ENCODE measurements around the gene RALGAPA2.

The RALGAPA2 gene

DNA sequence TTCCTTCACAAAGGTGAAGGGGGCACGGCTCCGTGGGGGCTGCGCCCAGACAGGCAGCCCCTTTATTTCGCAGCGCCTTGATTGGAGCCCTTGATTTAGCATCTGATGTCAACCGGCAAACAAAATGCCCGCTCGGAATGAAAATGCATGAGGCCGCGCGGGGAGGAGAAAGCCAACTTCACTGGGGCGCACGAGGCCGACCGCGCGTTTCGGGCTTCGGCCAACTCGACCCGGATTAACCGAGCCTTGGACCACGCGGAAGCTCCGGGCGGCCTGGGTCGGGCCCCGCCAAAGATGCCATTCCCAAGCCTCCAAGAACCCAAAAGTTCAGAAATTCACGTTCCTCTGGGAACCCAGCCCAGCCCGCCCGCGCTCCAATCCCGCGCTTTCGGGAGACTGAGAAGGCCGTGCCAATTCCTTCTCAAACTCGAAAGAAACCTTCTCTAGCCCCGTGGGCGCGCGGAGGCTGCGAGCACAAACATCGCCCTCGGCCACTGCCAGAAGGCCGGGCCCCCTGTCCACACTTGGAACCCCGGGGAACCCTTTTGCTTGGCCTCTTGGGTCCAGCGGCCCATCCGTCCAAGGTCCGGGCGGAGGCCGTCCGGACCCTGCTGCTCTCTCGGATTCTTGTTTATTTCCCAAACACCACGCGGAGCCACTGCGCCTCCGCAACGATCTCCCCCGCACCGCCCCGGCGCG is 345.4 kb downstream of the RALGAPA2 start:
- no peak for ATAC-seq

DNA sequence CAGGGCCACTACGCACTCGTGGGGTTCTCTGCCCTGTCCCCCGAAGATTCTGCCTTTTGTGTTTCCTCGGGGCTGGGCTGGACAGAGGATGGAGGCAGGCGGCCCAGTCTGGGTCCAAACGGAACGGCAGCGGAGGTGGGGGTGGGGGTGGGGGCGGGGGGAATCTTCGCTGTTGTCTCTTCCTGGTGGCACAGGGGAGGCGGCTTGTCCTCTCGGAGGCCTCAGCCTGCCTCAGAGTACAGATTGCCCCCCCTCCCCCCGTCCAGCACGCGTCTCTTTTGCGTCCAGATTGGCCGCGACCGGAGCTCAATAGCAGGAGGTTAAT is 345.9 kb downstream of the RALGAPA2 start:
- no peak for ATAC-seq

More for the DNA sequence above, 345.4 kb downstream of the RALGAPA2 start:
- no peak for TF ChIP-seq TCF4 (CRISPR knock-in tag; IDR thresholded peaks at IDR 0.05; ENCODE audit: borderline replicate concordance)
- no peak for TF ChIP-seq OSR1 (CRISPR knock-in tag; IDR thresholded peaks at IDR 0.05)
- TF ChIP-seq, protein P1, sequence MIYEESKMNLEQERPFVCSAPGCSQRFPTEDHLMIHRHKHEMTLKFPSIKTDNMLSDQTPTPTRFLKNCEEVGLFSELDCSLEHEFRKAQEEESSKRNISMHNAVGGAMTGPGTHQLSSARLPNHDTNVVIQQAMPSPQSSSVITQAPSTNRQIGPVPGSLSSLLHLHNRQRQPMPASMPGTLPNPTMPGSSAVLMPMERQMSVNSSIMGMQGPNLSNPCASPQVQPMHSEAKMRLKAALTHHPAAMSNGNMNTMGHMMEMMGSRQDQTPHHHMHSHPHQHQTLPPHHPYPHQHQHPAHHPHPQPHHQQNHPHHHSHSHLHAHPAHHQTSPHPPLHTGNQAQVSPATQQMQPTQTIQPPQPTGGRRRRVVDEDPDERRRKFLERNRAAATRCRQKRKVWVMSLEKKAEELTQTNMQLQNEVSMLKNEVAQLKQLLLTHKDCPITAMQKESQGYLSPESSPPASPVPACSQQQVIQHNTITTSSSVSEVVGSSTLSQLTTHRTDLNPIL (CRISPR knock-in tag; IDR thresholded peaks at IDR 0.05; ENCODE audit: low read depth) = no peak
- no peak for TF ChIP-seq ESRRG (CRISPR knock-in tag; IDR thresholded peaks at IDR 0.05)
- TF ChIP-seq ZNF565 (CRISPR knock-in tag; conservative IDR thresholded peaks at IDR 0.05; ENCODE audit: low read depth) = no peak
- no peak for TF ChIP-seq SNAI2 (CRISPR knock-in tag; IDR thresholded peaks at IDR 0.05)
- TF ChIP-seq TOX (CRISPR knock-in tag; IDR thresholded peaks at IDR 0.05; ENCODE audit: borderline replicate concordance) = no peak
- TF ChIP-seq, protein P2, sequence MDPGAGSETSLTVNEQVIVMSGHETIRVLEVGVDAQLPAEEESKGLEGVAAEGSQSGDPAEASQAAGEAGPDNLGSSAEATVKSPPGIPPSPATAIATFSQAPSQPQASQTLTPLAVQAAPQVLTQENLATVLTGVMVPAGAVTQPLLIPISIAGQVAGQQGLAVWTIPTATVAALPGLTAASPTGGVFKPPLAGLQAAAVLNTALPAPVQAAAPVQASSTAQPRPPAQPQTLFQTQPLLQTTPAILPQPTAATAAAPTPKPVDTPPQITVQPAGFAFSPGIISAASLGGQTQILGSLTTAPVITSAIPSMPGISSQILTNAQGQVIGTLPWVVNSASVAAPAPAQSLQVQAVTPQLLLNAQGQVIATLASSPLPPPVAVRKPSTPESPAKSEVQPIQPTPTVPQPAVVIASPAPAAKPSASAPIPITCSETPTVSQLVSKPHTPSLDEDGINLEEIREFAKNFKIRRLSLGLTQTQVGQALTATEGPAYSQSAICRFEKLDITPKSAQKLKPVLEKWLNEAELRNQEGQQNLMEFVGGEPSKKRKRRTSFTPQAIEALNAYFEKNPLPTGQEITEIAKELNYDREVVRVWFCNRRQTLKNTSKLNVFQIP (CRISPR knock-in tag; IDR thresholded peaks at IDR 0.05; ENCODE audit: borderline replicate concordance, low read depth) = no peak

DNA sequence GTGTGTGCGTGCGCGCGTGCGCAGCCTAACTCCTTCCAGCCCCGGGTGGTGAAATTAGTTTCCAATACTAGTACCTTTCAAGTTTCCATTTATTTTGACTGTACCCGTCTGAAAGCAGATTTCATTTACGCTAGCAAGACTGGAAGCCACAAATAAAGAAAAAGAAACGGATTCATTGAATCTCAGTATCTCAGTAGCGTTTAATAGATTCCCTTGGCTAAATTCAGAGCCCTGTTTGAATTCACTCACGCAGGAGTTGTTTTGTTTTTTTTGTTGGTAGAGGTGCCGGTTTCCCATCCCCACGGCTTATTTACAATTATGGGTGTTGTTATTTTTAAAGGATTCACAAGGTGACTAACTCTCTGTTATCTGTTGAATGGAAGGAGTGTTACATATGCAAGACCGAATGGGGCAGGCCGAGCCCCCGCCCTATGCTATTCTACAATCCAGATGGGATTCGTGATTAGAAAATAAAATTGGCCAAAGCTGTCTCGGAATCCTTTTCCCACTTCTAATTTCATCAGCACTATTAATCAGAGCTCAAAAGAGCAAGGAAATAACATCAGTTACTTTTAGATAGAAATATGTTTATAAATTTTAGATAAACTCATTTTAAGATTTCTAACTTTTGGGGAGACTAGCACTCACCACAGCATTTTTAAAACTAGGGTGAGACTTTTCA is 346.8 kb downstream of the RALGAPA2 start:
- no peak for TF ChIP-seq PPARA (CRISPR knock-in tag; IDR thresholded peaks at IDR 0.05; ENCODE audit: borderline replicate concordance)
- TF ChIP-seq ZC3H10 (CRISPR knock-in tag; IDR thresholded peaks at IDR 0.05) = no peak
- TF ChIP-seq, protein P3, sequence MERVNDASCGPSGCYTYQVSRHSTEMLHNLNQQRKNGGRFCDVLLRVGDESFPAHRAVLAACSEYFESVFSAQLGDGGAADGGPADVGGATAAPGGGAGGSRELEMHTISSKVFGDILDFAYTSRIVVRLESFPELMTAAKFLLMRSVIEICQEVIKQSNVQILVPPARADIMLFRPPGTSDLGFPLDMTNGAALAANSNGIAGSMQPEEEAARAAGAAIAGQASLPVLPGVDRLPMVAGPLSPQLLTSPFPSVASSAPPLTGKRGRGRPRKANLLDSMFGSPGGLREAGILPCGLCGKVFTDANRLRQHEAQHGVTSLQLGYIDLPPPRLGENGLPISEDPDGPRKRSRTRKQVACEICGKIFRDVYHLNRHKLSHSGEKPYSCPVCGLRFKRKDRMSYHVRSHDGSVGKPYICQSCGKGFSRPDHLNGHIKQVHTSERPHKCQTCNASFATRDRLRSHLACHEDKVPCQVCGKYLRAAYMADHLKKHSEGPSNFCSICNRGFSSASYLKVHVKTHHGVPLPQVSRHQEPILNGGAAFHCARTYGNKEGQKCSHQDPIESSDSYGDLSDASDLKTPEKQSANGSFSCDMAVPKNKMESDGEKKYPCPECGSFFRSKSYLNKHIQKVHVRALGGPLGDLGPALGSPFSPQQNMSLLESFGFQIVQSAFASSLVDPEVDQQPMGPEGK (CRISPR knock-in tag; IDR thresholded peaks at IDR 0.05; ENCODE audit: borderline replicate concordance) = no peak
- TF ChIP-seq GLIS3 (CRISPR knock-in tag; IDR thresholded peaks at IDR 0.05) = no peak
- no peak for TF ChIP-seq ZNF8 (CRISPR knock-in tag; IDR thresholded peaks at IDR 0.05)
- no peak for TF ChIP-seq CSDC2 (CRISPR knock-in tag; IDR thresholded peaks at IDR 0.05)
- TF ChIP-seq, protein P4, sequence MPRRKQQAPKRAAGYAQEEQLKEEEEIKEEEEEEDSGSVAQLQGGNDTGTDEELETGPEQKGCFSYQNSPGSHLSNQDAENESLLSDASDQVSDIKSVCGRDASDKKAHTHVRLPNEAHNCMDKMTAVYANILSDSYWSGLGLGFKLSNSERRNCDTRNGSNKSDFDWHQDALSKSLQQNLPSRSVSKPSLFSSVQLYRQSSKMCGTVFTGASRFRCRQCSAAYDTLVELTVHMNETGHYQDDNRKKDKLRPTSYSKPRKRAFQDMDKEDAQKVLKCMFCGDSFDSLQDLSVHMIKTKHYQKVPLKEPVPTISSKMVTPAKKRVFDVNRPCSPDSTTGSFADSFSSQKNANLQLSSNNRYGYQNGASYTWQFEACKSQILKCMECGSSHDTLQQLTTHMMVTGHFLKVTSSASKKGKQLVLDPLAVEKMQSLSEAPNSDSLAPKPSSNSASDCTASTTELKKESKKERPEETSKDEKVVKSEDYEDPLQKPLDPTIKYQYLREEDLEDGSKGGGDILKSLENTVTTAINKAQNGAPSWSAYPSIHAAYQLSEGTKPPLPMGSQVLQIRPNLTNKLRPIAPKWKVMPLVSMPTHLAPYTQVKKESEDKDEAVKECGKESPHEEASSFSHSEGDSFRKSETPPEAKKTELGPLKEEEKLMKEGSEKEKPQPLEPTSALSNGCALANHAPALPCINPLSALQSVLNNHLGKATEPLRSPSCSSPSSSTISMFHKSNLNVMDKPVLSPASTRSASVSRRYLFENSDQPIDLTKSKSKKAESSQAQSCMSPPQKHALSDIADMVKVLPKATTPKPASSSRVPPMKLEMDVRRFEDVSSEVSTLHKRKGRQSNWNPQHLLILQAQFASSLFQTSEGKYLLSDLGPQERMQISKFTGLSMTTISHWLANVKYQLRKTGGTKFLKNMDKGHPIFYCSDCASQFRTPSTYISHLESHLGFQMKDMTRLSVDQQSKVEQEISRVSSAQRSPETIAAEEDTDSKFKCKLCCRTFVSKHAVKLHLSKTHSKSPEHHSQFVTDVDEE (CRISPR knock-in tag; IDR thresholded peaks at IDR 0.05) = no peak
- no peak for ATAC-seq

More for the DNA sequence above, 345.9 kb downstream of the RALGAPA2 start:
- TF ChIP-seq OSR1 (CRISPR knock-in tag; IDR thresholded peaks at IDR 0.05) = no peak
- TF ChIP-seq, protein P4 (CRISPR knock-in tag; IDR thresholded peaks at IDR 0.05) = no peak
- TF ChIP-seq RARB (CRISPR knock-in tag; IDR thresholded peaks at IDR 0.05) = no peak
- TF ChIP-seq, protein P5, sequence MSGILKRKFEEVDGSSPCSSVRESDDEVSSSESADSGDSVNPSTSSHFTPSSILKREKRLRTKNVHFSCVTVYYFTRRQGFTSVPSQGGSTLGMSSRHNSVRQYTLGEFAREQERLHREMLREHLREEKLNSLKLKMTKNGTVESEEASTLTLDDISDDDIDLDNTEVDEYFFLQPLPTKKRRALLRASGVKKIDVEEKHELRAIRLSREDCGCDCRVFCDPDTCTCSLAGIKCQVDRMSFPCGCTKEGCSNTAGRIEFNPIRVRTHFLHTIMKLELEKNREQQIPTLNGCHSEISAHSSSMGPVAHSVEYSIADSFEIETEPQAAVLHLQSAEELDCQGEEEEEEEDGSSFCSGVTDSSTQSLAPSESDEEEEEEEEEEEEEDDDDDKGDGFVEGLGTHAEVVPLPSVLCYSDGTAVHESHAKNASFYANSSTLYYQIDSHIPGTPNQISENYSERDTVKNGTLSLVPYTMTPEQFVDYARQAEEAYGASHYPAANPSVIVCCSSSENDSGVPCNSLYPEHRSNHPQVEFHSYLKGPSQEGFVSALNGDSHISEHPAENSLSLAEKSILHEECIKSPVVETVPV (CRISPR knock-in tag; IDR thresholded peaks at IDR 0.05) = no peak
- TF ChIP-seq ESRRG (CRISPR knock-in tag; IDR thresholded peaks at IDR 0.05) = no peak
- no peak for TF ChIP-seq ZFP3 (CRISPR knock-in tag; IDR thresholded peaks at IDR 0.05)
- no peak for TF ChIP-seq GLIS3 (CRISPR knock-in tag; IDR thresholded peaks at IDR 0.05)
- no peak for TF ChIP-seq ISL1 (CRISPR knock-in tag; IDR thresholded peaks at IDR 0.05)
- TF ChIP-seq, protein P3 (CRISPR knock-in tag; IDR thresholded peaks at IDR 0.05; ENCODE audit: borderline replicate concordance) = no peak
- TF ChIP-seq CSDC2 (CRISPR knock-in tag; IDR thresholded peaks at IDR 0.05) = no peak
